SH-SY5Y (cell line): Measurements from ENCODE around the gene NKIRAS1.

Experiments used
- GATA2 ChIP-seq: IDR thresholded peaks from 2 replicates; pipeline ENCODE4 v1.6.1; 2011; ENCODE audit warnings: mild to moderate bottlenecking, low read depth, low read length
- GATA3 ChIP-seq: IDR thresholded peaks from 2 replicates; pipeline ENCODE4 v1.6.1; 2011; ENCODE audit warnings: low read depth, mild to moderate bottlenecking, low read length, moderate library complexity

GRCh38 chr3:23889950-23890349 lies 26.8 kb downstream of the NKIRAS1 start:
- TF ChIP-seq GATA2 (no peak), GATA3 (no peak)
